K562 (cell line): ENCODE results near the gene GEMIN7.

Experiments
- BACH1 ChIP-seq: fragments of 200-800 bp; sonication (Bioruptor generic); IDR thresholded peaks from 2 replicates; pipeline ENCODE4 v1.6.1; 2016; ENCODE audit warnings: missing genetic modification characterization, missing compliant biosample characterization
- BRD4 ChIP-seq: fragments of 200-600 bp; sonication (generic); IDR thresholded peaks from 2 replicates; pipeline ENCODE4 v1.6.1; 2017; ENCODE audit warnings: inconsistent platforms
- EP300 ChIP-seq: IDR thresholded peaks from 2 replicates; pipeline ENCODE4 v1.6.1; 2012; ENCODE audit warnings: low read length, improper control_type of control experiment
- EZH2 ChIP-seq: IDR thresholded peaks from 2 replicates; pipeline ENCODE4 v1.6.1; 2012; ENCODE audit warnings: low read depth, mild to moderate bottlenecking, inconsistent platforms, low read length, borderline replicate concordance
- HDGF ChIP-seq: fragments of 450-650 bp; IDR thresholded peaks from 2 replicates; pipeline ENCODE4 v1.6.1; 2016
- MAX ChIP-seq: sonication (generic); formaldehyde crosslinking; IDR thresholded peaks from 2 replicates; pipeline ENCODE4 v1.9.0; 2022; ENCODE audit warnings: mild to moderate bottlenecking, missing genetic modification reagents
- POU5F1 ChIP-seq: fragments of 150-350 bp; IDR thresholded peaks from 2 replicates; pipeline ENCODE4 v1.6.1; 2014; ENCODE audit warnings: borderline replicate concordance, low read length, low read depth, mild to moderate bottlenecking; ENCODE audit not compliant: partially characterized antibody
- RCOR1 ChIP-seq, 2 experiments: IDR thresholded peaks; 2 replicates each; pipeline ENCODE4 v1.6.1; 2012; ENCODE audit warnings: low read depth in 2 of 2, low read length in 2 of 2, borderline replicate concordance in 1 of 2, improper control_type of control experiment in 1 of 2
- SMARCC2 ChIP-seq: fragments of 450-650 bp; IDR thresholded peaks from 2 replicates; pipeline ENCODE4 v1.6.1; 2017; ENCODE audit warnings: antibody characterized with exemption, moderate library complexity, mild to moderate bottlenecking, low read depth
- SUPT5H ChIP-seq: fragments of 450-650 bp; IDR thresholded peaks from 2 replicates; pipeline ENCODE4 v1.6.1; 2016
- TF ChIP-seq, protein P1 (sequence below), 3 experiments: IDR thresholded peaks in 2 of 3; conservative IDR thresholded peaks in 1 of 3; 2 replicates each; pipeline ENCODE4 v1.5.1; 2011 to 2012; ENCODE audit warnings: low read length in 3 of 3, mild to moderate bottlenecking in 3 of 3, control low read depth in 2 of 3, improper control_type of control experiment in 1 of 3, inconsistent platforms in 1 of 3, low read depth in 1 of 3, mixed read lengths in 1 of 3, moderate library complexity in 1 of 3; ENCODE audit not compliant: insufficient read depth in 2 of 3
- TF ChIP-seq, protein P2 (sequence below): fragments of 200-800 bp; sonication (Bioruptor generic); IDR thresholded peaks from 2 replicates; pipeline ENCODE4 v1.6.1; 2017; ENCODE audit warnings: missing genetic modification characterization, missing compliant biosample characterization

GRCh38 chr19:45138303-45138751 lies 59.3 kb downstream of the GEMIN7 start:
- TF ChIP-seq EZH2 (no peak), BRD4 (no peak), EP300 (no peak), BACH1 (tag) (no peak), SMARCC2 (no peak), MAX (no peak), POU5F1 (no peak), SUPT5H (no peak), RCOR1 (IDR thresholded peaks at IDR 0.05; ENCODE audit: borderline replicate concordance in 1 of 2, low read depth in 2 of 2, low read length in 2 of 2) (no peak), HDGF (no peak)
- TF ChIP-seq, protein P1, sequence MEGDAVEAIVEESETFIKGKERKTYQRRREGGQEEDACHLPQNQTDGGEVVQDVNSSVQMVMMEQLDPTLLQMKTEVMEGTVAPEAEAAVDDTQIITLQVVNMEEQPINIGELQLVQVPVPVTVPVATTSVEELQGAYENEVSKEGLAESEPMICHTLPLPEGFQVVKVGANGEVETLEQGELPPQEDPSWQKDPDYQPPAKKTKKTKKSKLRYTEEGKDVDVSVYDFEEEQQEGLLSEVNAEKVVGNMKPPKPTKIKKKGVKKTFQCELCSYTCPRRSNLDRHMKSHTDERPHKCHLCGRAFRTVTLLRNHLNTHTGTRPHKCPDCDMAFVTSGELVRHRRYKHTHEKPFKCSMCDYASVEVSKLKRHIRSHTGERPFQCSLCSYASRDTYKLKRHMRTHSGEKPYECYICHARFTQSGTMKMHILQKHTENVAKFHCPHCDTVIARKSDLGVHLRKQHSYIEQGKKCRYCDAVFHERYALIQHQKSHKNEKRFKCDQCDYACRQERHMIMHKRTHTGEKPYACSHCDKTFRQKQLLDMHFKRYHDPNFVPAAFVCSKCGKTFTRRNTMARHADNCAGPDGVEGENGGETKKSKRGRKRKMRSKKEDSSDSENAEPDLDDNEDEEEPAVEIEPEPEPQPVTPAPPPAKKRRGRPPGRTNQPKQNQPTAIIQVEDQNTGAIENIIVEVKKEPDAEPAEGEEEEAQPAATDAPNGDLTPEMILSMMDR (IDR thresholded peaks at IDR 0.05 in 2 of 3, conservative IDR thresholded peaks at IDR 0.05 in 1 of 3; ENCODE audit: insufficient read depth in 2 of 3, low read depth in 1 of 3, low read length in 3 of 3), result no peak
- TF ChIP-seq, protein P2, sequence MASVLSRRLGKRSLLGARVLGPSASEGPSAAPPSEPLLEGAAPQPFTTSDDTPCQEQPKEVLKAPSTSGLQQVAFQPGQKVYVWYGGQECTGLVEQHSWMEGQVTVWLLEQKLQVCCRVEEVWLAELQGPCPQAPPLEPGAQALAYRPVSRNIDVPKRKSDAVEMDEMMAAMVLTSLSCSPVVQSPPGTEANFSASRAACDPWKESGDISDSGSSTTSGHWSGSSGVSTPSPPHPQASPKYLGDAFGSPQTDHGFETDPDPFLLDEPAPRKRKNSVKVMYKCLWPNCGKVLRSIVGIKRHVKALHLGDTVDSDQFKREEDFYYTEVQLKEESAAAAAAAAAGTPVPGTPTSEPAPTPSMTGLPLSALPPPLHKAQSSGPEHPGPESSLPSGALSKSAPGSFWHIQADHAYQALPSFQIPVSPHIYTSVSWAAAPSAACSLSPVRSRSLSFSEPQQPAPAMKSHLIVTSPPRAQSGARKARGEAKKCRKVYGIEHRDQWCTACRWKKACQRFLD, result no peak
